Epithelial cell of esophagus (primary cell): ENCODE measurements around the gene RNF19B.
"Not testable (repeated sequence)": the region's sequence is repeated elsewhere in the genome, so short reads cannot be mapped to it uniquely, and the experiment has no call there.

Source experiments
- DNase-seq: peaks from one replicate; pipeline ENCODE4 v3.0.0; 2010; ENCODE audit warnings: low read depth
- H3K4me3 ChIP-seq: 2 replicates; pipeline ENCODE4 v1.5.1; 2011; ENCODE audit warnings: mild to moderate bottlenecking, low read length, control low read depth
- TF ChIP-seq, protein P1 (sequence below): IDR thresholded peaks from 2 replicates; pipeline ENCODE4 v1.5.1; 2011; ENCODE audit warnings: low read depth, mild to moderate bottlenecking, low read length, control low read depth, inconsistent platforms; ENCODE audit not compliant: insufficient read depth; ENCODE audit errors: missing control alignments

The RNF19B gene

DNA sequence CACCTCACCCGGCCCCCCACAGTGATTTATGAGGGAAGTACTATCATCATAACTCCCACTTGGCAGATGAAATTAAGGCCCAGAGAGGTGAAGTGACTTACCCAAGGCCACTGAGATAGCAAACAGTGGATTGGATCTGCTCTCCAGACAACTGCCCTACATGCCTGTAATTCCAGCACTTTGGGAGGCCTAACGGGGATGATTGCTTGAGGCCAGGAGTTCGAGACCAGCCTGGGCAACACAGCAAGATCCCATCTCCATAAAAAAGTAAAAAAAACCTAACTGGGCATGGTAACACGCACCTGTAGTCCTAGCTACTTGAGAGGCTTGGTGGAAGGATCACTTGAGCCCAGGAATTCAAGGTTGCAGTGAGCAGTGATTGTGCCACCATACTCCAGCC, 14.2 kb upstream of the RNF19B start:
- TF ChIP-seq, protein P1, sequence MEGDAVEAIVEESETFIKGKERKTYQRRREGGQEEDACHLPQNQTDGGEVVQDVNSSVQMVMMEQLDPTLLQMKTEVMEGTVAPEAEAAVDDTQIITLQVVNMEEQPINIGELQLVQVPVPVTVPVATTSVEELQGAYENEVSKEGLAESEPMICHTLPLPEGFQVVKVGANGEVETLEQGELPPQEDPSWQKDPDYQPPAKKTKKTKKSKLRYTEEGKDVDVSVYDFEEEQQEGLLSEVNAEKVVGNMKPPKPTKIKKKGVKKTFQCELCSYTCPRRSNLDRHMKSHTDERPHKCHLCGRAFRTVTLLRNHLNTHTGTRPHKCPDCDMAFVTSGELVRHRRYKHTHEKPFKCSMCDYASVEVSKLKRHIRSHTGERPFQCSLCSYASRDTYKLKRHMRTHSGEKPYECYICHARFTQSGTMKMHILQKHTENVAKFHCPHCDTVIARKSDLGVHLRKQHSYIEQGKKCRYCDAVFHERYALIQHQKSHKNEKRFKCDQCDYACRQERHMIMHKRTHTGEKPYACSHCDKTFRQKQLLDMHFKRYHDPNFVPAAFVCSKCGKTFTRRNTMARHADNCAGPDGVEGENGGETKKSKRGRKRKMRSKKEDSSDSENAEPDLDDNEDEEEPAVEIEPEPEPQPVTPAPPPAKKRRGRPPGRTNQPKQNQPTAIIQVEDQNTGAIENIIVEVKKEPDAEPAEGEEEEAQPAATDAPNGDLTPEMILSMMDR = no peak
- H3K4me3 ChIP-seq = no peak overlapping the region
- no peak for DNase-seq

- no peak overlapping the region for H3K4me3 ChIP-seq
- TF ChIP-seq, protein P1 = no peak
- no peak for DNase-seq
Measured at GRCh38 chr1:32977546-32978087, 13.0 kb upstream of the RNF19B start.

GRCh38 chr1:32975055-32975454, 10.4 kb upstream of the RNF19B start:
- H3K4me3 ChIP-seq, DNase-seq: not testable (repeated sequence)

GRCh38 chr1:32973458-32973857, 8.8 kb upstream of the RNF19B start:
- H3K4me3 ChIP-seq = peak overlapping the region; percentile 39
- not testable (repeated sequence) for DNase-seq

- TF ChIP-seq, protein P1 = no peak
Measured at GRCh38 chr1:32972814-32973428, 8.3 kb upstream of the RNF19B start.

GRCh38 chr1:32971576-32971975, 7.0 kb upstream of the RNF19B start:
- TF ChIP-seq, protein P1 = no peak
- no peak for DNase-seq
- no peak overlapping the region for H3K4me3 ChIP-seq

More at GRCh38 chr1:32972814-32973428, 8.3 kb upstream of the RNF19B start:
- DNase-seq = peak; percentile 57
- peak overlapping the region; percentile 39 for H3K4me3 ChIP-seq

GRCh38 chr1:32971156-32971555, 6.5 kb upstream of the RNF19B start:
- TF ChIP-seq, protein P1 = no peak
- DNase-seq = no peak
- no peak overlapping the region for H3K4me3 ChIP-seq

DNA sequence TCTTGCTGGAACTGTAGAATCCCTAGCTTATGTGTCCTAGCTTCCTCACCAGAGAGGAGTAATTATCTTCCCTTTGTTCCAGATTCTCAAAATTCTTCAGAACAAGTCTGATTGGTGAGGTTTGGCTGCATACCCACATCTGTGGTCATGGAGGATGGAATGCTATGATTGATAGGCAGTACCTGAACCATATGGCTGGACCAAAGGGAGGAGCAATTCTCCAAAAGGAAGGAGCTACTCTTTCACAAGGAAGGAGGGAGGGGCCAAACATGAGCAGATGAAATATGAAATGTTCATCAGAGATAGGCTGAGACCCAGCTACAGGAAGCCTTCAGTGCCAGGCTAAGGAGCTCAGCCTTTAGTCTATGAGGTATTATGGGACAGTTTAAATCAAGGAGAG, 5.0 kb upstream of the RNF19B start:
- TF ChIP-seq, protein P1 = no peak
- peak; percentile 75 for DNase-seq
- H3K4me3 ChIP-seq = no peak overlapping the region
